SK-MEL-5 (cell line): ENCODE measurements around the gene TICRR. TPM values are rescaled to one million over a fixed set of nuclear protein-coding genes. Genes with fewer than 3 reads are reported as not detected.
A peak's percentile ranks its signal among the peaks of the same experiment; 100 is the strongest.
"Not testable (repeated sequence)": the region's sequence is repeated elsewhere in the genome, so short reads cannot be mapped to it uniquely, and the experiment has no call there.

Source experiments
- DNase-seq: peaks from one replicate; pipeline ENCODE4 v3.0.0-alpha.2; 2016; ENCODE audit warnings: low read depth, low spot score
- in situ Hi-C: cut with HindIII; loops from 2 replicates; pipeline ENCODE4 v1.10.0; 2016; ENCODE audit warnings: low sequenced_read_pairs, high pct_unique_total_duplicates, low pct_unique_long_range_greater_than_20kb
- total RNA-seq: library from RNA; depleted of rRNA; stranded (reverse); fragments of >200 nt; shearing (Covaris generic); gene quantifications from 2 replicates; pipeline ENCODE4 v1.2.3, GENCODE V29; 2014

TICRR gene
- total RNA-seq, 1 experiment from 2014 or later = 3.7 TPM

DNA sequence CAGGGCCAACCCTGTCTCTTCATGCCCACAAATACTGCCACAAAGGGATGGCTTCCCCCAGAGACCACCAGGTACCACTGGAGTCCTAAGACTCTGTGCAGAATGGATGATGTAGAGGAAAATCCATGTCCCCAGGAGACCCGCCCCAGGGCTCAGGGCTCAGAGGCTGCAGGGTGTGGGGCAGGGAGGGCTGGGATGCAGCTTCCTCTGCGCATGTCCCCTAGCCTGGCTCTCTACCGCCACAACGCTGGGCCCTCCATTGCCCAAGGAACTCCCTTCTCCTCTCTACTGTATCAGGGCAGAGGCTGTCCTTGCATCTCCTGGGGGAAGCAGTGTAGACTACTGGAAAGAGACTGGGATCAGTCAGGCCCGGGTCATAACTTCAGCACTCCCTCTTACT lies 19.5 kb upstream of the TICRR start:
- no peak for DNase-seq
- in situ Hi-C loops = no loop called here

GRCh38 chr15:89556413-89557262 lies 18.6 kb upstream of the TICRR start:
- peak; percentile 84 for DNase-seq
- in situ Hi-C loops = no loop called here

DNA sequence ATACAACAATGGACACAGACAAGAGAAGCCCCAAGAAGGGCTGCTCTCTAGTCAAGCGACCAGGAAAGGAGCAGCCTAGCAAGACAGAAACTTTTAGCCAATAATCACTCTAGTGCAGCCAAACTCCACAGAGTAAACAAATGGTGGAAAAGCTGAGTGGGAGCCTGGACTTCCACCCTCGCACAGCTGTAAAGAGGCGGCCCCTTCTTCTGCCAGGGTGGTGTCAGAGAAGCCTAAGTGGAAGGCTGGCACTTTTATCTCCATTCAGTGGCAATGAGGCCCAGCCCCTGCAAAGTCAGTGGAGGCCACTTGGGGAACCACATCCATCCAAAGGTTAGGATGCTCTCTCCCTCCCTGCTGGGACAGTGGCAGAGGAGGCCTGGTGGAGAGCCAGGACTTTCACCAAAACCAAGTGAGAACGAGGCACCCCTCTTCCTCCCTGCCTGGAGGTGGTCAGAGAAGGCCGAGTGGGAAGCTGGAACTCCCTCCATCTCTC lies 15.5 kb upstream of the TICRR start:
- in situ Hi-C loops = no loop called here
- no peak for DNase-seq

DNA sequence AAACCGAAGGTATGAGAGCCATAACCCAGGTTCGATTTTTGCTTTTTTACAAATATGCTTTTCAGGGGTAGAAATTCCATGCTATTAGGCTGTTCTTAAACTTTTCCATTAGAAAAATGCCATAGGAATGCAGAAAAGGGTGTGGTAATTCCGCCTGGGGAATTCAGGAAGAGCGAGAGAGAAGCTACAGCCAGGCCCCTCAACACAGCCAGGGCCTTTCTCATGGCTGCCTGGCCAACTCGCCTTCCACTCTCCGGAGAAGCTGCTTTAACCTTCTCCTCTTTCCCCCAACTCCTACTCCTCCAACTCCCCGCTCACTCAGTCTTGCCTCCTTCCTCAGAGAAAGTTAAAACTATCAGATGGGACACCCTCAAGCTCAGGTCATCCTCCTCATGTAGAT lies 9.1 kb upstream of the TICRR start:
- in situ Hi-C loops = no loop called here

GRCh38 chr15:89566621-89567294 lies 8.5 kb upstream of the TICRR start:
- in situ Hi-C loops = no loop called here
- DNase-seq = no peak

More for the DNA sequence above, 9.1 kb upstream of the TICRR start:
- DNase-seq = no peak

DNA sequence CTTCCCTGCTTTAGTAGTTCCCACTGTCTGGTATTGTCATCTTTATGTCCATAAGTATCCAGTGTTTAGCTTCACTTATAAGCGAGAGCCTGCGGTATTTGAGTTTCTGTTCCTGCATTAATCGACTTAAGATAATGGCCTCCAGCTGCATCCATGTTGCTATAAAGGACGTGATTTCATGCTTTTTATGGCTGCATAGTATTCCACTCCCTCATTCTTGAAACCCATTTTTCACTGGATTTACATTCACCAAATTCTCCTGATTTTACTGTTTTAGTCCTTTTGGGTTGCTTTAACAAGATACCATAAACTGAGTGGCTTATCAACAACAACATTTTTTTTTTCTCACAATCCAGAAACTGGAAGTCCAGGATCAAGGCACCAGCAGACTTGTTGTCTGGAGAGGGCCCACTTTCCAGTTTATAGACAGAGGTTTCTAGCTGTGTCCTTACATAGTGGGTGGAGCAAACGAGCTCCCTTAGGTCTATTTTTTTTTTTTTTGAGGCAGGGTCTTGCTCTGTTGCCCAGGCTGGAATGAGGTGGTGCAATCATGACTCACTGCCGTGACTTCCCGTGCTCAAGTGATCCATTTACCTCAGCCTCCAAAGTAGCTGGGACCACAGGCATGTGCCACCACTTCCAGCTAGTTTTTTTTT lies 6.1 kb upstream of the TICRR start:
- no peak for DNase-seq
- in situ Hi-C loops = no loop called here

DNA sequence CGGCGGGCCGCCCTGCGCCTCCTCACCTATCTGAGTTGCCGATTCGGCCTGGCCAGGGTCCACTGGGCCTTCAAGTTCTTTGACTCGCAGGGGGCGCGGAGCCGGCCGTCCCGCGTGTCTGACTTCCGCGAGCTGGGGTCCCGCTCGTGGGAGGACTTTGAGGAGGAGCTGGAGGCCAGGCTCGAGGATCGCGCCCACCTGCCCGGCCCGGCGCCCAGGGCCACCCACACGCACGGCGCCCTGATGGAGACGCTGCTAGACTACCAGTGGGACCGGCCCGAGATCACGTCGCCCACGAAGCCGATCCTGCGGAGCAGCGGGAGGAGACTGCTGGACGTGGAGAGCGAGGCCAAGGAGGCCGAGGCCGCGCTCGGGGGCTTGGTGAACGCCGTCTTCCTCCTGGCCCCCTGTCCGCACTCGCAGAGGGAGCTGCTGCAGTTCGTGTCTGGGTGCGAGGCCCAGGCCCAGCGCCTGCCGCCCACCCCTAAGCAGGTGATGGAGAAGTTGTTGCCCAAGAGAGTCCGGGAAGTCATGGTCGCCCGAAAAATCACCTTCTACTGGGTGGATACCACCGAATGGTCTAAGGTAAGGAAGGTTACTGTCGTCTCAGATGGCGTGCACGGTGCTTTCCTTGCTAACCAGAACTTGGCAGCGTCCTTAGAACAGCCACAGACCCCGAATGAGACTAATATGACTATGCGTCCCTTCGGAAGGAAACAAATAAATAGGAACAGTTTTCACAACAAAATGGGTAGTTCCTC lies 567 bp downstream of the TICRR start:
- in situ Hi-C loops = no loop called here
- DNase-seq = peak; percentile 5

DNA sequence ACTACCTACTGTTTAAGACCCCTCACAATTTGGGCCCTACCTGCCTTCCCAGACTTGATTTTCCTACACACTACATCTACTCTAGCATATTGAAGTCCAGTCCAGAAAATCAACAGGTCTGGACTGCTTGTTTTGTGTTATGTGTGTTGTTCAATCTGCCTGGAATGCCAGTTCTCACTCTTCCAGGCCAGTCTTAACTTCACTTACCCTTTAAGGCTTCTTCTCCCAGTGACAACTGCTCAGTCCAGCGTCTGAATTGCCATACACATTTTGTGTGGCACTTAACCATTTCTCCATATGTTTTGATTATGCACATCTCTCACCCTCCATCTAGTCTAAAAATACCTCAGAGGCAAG lies 1.1 kb downstream of the TICRR start:
- no peak for DNase-seq
- in situ Hi-C loops = no loop called here

GRCh38 chr15:89577776-89578115 lies 2.5 kb downstream of the TICRR start:
- in situ Hi-C loops = no loop called here

GRCh38 chr15:89578146-89578545 lies 2.9 kb downstream of the TICRR start:
- in situ Hi-C loops = no loop called here
- DNase-seq = no peak

More at GRCh38 chr15:89577776-89578115, 2.5 kb downstream of the TICRR start:
- no peak for DNase-seq

DNA sequence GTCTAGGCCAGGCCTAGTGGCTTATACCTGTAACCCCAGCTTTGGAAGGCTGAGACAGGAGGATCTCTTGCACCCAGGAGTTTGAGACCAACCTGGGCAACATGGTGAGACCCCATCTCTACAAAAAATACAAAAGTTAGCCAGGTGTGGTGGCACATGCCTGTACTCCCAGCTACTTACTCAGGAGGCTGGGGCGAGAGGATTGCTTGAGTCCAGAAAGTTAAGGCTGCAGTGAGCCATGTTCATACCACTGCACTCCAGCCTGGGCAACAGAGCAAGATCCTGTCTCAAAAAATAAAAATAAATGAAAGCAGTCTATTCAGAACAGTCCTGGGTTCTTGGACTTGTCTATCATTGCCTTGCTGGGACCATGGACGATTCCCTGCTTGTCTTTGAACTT lies 5.5 kb downstream of the TICRR start:
- DNase-seq, in situ Hi-C loops: not testable (repeated sequence)

GRCh38 chr15:89586651-89587050 lies 11.4 kb downstream of the TICRR start:
- no peak for DNase-seq
- in situ Hi-C loops = no loop called here

GRCh38 chr15:89587955-89588354 lies 12.7 kb downstream of the TICRR start:
- no peak for DNase-seq

GRCh38 chr15:89591834-89592233 lies 16.6 kb downstream of the TICRR start:
- in situ Hi-C loops = no loop called here
- DNase-seq = peak; percentile 9

More at GRCh38 chr15:89587955-89588354, 12.7 kb downstream of the TICRR start:
- in situ Hi-C loops = no loop called here

DNA sequence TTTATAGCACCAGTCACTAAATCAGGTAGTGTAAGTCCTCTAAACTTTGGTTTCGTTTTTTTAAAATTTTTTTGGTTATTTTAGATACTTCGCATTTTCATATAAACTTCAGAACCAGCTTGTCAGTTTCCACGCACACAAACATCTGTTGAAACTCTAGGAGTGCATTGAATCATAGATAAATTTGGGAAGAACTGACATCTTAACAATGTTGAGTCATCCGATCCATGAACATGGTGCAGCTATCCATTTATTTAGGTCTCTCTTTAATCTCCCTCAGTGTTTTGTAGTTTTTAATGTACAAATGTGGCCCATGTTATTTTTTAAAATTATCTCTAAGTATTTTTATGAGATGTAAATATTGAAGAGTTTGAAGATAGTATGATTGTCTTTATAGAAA lies 17.7 kb downstream of the TICRR start:
- in situ Hi-C loops = no loop called here
- no peak for DNase-seq

DNA sequence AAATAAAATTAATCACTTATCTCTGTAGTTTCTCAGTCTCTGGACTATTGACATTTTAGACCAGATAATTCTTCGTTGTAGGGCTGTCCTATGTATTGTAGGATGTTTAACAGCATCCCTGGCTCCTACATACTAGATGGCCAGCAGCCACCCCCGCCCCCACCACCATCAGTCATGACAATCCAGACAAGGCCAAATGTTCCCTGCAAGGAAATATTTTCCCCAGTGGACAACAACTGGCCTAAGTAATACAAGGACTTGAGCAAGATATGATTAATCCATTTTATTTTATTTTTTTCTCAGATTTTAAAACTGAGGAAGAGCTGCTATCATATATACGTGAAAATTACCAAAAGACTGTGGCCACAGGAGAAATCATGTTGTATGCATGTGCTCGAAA lies 23.8 kb downstream of the TICRR start:
- in situ Hi-C loops = no loop called here
- DNase-seq = no peak

DNA sequence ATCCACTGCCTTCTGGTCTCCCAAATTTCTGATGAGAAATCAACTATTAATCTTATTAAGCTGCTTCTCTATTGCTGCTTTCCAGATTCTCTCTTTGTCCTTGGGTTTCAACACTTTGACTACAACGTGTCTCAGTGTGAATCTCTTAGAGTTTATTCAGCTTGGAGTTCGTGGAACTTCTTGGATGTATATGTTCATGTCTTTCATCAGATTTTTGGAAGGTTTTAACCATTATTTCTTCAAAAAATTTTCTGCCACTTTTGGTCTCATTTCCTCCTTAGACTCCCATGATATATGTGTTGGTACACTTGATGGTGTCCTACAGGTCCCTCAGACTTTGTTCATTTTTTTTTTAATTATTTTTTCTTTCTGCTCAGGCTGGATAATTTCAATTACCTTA lies 36.0 kb downstream of the TICRR start:
- DNase-seq = no peak
- in situ Hi-C loops = no loop called here

- in situ Hi-C loops = no loop called here
- no peak for DNase-seq
These were observed 37.8 kb downstream of the TICRR start for GRCh38 chr15:89613031-89613430.
